ENCODE results near the gene PRICKLE2.

- no peak for TF ChIP-seq ZFX (IDR thresholded peaks at IDR 0.05; ENCODE audit: borderline replicate concordance)
- TF ChIP-seq CTCF (IDR thresholded peaks at IDR 0.05) = no peak
Observed at GRCh38 chr3:64272271-64272670, 47.0 kb upstream of the PRICKLE2 start.
